Large intestine (tissue), 3 donors: ENCODE results near the gene RCCD1. TPM values are rescaled to one million over a fixed set of nuclear protein-coding genes. Genes with fewer than 3 reads are reported as not detected.
A peak's percentile ranks its signal among the peaks of the same experiment; 100 is the strongest.

ENCODE experiments used
- DNase-seq, 2 donors: peaks; one replicate each; pipeline versions ENCODE4 v3.0.0 to v3.0.0-alpha.2; 2013
- H3K27ac ChIP-seq: one replicate; pipeline ENCODE4 v1.5.1; 2013; ENCODE audit warnings: low read length
- H3K27me3 ChIP-seq: 2 replicates; pipeline ENCODE4 v1.6.1; 2013; ENCODE audit warnings: low read length; ENCODE audit not compliant: control insufficient read depth, insufficient read depth
- H3K36me3 ChIP-seq: 2 replicates; pipeline ENCODE4 v1.6.1; 2013; ENCODE audit warnings: low read length; ENCODE audit not compliant: control insufficient read depth, insufficient read depth
- H3K4me1 ChIP-seq: one replicate; pipeline ENCODE4 v1.6.1; 2013; ENCODE audit warnings: low read length; ENCODE audit not compliant: control insufficient read depth, insufficient read depth
- H3K4me3 ChIP-seq: one replicate; pipeline ENCODE4 v1.5.1; 2013; ENCODE audit warnings: low read length
- H3K9me3 ChIP-seq: one replicate; pipeline ENCODE4 v1.6.1; 2013; ENCODE audit warnings: mild to moderate bottlenecking, low read depth, low read length, moderate library complexity; ENCODE audit not compliant: control insufficient read depth
- WGBS: methylation state at CpG from one replicate; pipeline ENCODE4 v1.1.5; 2013; ENCODE audit warnings: low lambda C conversion rate; ENCODE audit not compliant: insufficient coverage; 5-methylcytosine and 5-hydroxymethylcytosine counted together
- polyA plus RNA-seq: library from polyadenylated mRNA; unstranded; fragments of 120-200 nt; gene quantifications from one replicate; pipeline ENCODE4 v1.2.1, GENCODE V29; 2013

RCCD1 gene
- polyA plus RNA-seq, 1 donor, result 22.9 TPM

DNA sequence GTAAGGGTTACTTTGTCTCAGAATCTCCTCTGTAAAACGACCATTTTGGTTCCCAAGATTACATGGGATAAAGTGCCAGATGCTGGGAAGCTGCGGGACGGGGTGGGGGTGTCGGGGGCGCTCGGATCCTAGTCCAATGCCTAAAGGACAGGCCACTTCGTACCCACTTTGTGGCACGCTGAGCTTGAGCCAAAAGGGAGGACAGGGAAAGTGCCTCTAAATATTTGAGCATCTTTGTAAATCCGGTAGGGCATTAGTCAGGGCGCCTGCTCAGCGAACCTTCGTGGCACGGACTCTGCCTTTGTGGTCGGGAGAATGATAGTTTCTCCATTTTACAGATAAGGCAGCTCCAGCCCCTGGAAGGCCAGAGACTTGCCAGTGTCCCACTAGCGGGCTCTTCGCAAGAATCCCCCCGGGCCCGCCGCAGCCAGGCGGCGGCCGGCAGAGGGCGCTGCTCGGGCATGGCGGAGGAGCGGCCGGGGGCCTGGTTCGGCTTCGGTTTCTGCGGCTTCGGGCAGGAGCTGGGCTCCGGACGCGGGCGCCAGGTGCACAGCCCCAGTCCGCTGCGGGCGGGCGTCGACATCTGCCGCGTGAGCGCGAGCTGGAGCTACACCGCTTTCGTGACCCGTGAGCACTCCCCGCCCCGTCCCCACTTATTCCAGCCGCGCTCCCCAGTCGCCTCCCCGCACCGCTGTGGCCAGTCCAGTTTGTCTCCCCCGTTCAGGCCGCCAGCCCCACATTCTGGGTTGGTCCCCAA is 1.8 kb downstream of the RCCD1 start:
- WGBS, result no CpG with 5 or more reads among the region's 56 CpGs
- peak; percentile 56 to 80 for DNase-seq
- Histone ChIP-seq H3K4me3 (peak overlapping the region; percentile 60), H3K4me1 (peaks cover 15% of the 10 kb centered on the region), H3K27me3 (no peaks in the 10 kb centered on the region), H3K9me3 (no peaks in the 10 kb centered on the region), H3K36me3 (peaks cover 35% of the 10 kb centered on the region), H3K27ac (no peak overlapping the region)

DNA sequence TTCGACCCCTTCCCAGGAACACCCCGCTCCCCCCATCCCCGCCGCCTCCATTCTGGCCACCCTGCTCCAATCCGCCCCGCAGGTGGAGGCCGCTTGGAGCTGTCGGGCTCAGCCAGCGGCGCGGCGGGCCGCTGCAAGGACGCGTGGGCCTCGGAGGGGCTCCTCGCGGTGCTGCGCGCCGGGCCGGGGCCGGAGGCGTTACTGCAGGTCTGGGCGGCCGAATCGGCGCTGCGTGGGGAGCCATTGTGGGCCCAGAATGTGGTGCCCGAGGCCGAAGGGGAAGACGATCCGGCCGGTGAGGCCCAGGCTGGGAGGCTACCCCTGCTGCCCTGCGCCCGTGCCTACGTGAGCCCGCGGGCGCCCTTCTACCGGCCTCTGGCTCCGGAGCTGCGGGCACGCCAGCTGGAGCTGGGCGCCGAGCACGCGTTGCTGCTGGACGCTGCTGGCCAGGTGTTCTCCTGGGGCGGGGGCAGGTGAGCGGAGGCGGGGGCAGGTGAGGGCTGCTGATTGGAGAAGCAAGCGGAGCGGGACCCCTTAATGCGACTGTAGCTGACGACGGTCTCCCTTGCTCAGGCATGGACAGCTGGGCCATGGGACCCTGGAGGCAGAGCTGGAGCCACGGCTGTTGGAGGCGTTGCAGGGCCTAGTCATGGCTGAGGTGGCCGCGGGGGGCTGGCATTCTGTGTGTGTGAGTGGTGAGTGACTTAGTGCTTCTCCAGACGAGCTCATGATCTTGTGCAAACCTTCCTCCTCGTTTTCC is 2.5 kb downstream of the RCCD1 start:
- Histone ChIP-seq H3K36me3 (peaks cover 35% of the 10 kb centered on the region), H3K27me3 (no peaks in the 10 kb centered on the region), H3K4me1 (peaks cover 15% of the 10 kb centered on the region), H3K27ac (no peak overlapping the region), H3K4me3 (peak overlapping the region; percentile 60), H3K9me3 (no peaks in the 10 kb centered on the region)
- WGBS, result no CpG with 5 or more reads among the region's 63 CpGs
- peak in 1 of 2 donors; percentile 66 for DNase-seq

DNA sequence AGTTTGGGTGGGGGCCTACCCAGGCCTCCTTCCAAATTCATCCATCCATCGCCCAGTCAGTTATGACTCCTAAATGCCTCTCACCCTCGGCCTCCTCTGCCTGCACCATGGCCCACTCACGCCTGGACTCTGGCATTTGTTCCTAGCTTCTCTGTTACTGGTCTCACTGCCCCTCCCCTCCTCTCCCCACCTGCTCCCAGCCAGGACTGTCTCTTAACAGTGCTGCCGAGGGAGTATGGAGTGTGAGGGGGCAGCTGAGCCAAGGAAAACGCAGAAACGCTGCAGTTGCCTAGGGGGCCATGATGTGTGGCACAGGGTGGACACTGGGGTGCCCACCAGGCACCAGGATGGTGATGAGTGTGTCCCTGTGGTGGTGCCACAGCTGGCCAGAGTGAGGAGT is 3.1 kb downstream of the RCCD1 start:
- DNase-seq, result no peak

DNA sequence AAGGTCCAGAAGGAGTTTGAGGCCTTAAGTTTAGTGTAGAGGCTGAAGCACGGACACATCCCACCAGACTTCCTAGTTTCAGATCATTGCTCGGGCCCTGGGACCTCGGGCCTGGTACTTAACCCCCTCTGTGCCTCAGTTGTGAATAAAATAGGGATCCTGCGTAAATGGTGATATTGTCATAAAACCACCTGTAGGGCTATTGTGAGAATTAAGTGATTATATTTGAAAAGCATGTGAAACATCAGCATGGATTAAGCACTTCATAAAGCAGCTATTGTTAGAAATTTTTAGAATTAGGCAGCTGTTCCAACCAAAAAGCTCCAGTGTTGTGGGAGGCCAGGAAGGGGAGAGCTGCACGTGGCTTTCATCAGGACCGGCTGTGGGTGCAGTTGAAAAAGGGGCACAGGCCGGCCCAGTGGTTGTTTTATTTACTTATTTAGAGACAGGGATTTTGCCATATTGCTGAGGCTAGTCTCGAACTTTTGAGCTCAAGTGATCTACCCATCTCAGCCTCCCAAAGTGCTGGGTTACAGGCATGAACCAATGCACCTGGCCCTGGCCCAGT is 4.4 kb downstream of the RCCD1 start:
- Histone ChIP-seq H3K36me3 (peaks cover 31% of the 10 kb centered on the region), H3K9me3 (no peaks in the 10 kb centered on the region), H3K27ac (no peak overlapping the region), H3K4me3 (no peak overlapping the region), H3K27me3 (no peaks in the 10 kb centered on the region), H3K4me1 (peaks cover 15% of the 10 kb centered on the region)
- WGBS, result 100% methylated on average over 2 of the region's 8 CpGs
- no peak for DNase-seq

More for the DNA sequence above, 3.1 kb downstream of the RCCD1 start:
- H3K4me3 ChIP-seq, result peak overlapping the region; percentile 60
- H3K27me3 ChIP-seq, result no peaks in the 10 kb centered on the region
- WGBS, result 100% methylated on average over 1 of the region's 6 CpGs
- no peaks in the 10 kb centered on the region for H3K9me3 ChIP-seq
- H3K27ac ChIP-seq, result no peak overlapping the region
- H3K36me3 ChIP-seq, result peaks cover 33% of the 10 kb centered on the region
- peaks cover 15% of the 10 kb centered on the region for H3K4me1 ChIP-seq

DNA sequence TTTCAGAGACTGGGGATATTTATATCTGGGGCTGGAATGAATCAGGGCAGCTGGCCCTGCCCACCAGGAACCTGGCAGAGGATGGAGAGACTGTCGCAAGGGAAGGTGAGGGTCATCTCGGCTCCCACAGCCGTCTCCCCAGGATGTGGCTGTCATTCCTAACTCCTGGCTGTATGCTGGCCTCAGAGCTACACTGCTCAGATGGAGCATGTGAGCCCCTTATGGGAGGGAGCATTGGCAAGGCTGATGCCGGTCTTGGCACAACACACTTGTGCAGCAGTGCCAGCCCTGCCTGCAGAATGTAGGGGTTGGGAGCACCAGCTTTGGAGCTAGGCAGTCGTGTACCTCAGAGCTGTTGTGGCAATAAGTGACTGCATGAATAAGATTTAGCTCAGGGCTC is 5.2 kb downstream of the RCCD1 start:
- DNase-seq, result no peak
- no peak overlapping the region for H3K4me3 ChIP-seq

DNA sequence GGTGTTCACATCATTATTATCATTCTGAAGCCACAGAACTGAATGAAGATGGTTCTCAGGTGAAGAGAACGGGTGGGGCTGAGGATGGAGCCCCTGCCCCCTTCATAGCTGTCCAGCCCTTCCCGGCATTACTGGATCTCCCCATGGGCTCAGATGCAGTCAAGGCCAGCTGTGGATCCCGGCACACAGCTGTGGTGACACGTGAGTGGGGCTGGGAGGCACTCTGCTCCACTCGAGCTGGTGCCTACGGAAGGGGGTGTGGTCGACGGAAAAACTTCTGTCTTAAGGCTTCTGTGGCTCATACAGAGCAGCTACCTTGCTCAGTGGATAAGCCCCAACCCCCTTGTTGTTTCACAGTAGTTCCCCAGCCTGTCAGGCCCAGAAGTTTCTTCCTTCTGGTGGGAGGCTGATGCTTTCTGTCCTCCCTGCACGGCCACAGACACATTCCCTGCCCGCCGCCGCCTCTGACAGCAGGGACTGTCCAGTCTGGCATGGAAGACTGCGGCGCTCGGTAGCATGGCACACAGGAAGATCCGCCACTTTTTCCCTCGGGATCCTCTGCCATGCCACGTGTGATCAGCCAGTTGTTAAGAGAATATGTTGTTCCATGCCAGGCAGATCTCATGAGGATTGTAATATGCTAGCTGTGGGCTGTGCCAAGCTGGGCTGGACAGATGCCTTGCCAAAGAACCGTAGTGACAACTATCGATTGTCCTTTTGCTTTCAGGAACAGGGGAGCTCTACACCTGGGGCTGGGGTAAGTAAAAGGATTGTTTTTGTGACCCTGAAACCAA is 5.8 kb downstream of the RCCD1 start:
- Histone ChIP-seq H3K4me1 (peaks cover 9% of the 10 kb centered on the region), H3K9me3 (no peaks in the 10 kb centered on the region), H3K27ac (no peak overlapping the region), H3K4me3 (no peak overlapping the region), H3K27me3 (no peaks in the 10 kb centered on the region), H3K36me3 (peaks cover 33% of the 10 kb centered on the region)
- DNase-seq, result no peak
- no CpG with 5 or more reads among the region's 20 CpGs for WGBS

More for the DNA sequence above, 5.2 kb downstream of the RCCD1 start:
- peaks cover 13% of the 10 kb centered on the region for H3K4me1 ChIP-seq
- H3K9me3 ChIP-seq, result no peaks in the 10 kb centered on the region
- H3K27ac ChIP-seq, result no peak overlapping the region
- WGBS, result no CpG with 5 or more reads among the region's 5 CpGs
- H3K27me3 ChIP-seq, result no peaks in the 10 kb centered on the region
- H3K36me3 ChIP-seq, result peaks cover 33% of the 10 kb centered on the region

GRCh38 chr15:90962021-90962420 is 7.3 kb downstream of the RCCD1 start:
- Histone ChIP-seq H3K4me3 (no peak overlapping the region), H3K27me3 (no peaks in the 10 kb centered on the region), H3K4me1 (no peaks in the 10 kb centered on the region), H3K27ac (no peak overlapping the region), H3K36me3 (peaks cover 43% of the 10 kb centered on the region), H3K9me3 (no peaks in the 10 kb centered on the region)
- no CpG with 5 or more reads among the region's 4 CpGs for WGBS
- no peak for DNase-seq

DNA sequence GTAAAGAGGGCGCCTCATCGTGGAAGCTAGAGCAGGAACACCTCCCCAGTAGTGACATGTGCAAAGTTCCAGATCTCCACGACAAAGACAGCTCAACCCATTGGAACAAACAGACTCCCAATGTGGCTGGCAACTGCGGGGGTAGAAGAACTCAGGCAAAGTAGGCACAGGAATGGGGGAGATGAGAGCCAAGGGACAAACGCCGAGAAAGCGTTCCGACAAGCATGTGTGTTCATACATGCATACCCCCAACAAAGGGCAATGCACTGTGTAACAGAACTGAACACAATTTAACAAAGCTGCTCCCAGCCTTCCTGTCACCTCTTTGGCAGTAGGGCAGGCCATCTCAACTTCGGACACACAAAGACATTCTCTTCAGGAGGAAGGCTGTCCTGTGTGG is 11.6 kb downstream of the RCCD1 start:
- H3K36me3 ChIP-seq, result peaks cover 62% of the 10 kb centered on the region
- 100% methylated on average over 1 of the region's 9 CpGs for WGBS
- H3K9me3 ChIP-seq, result no peaks in the 10 kb centered on the region
- no peak for DNase-seq
- H3K27me3 ChIP-seq, result no peaks in the 10 kb centered on the region
- H3K4me1 ChIP-seq, result no peaks in the 10 kb centered on the region
- no peak overlapping the region for H3K4me3 ChIP-seq
- no peak overlapping the region for H3K27ac ChIP-seq

GRCh38 chr15:90967206-90967605 is 12.5 kb downstream of the RCCD1 start:
- no peaks in the 10 kb centered on the region for H3K4me1 ChIP-seq
- H3K27me3 ChIP-seq, result no peaks in the 10 kb centered on the region
- WGBS, result 93% methylated on average over 2 of the region's 5 CpGs
- no peak for DNase-seq
- no peak overlapping the region for H3K27ac ChIP-seq
- H3K9me3 ChIP-seq, result no peaks in the 10 kb centered on the region
- no peak overlapping the region for H3K4me3 ChIP-seq
- peaks cover 53% of the 10 kb centered on the region for H3K36me3 ChIP-seq

GRCh38 chr15:90968434-90968833 is 13.8 kb downstream of the RCCD1 start:
- H3K36me3 ChIP-seq, result peaks cover 52% of the 10 kb centered on the region
- no peak for DNase-seq
- no peak overlapping the region for H3K27ac ChIP-seq
- H3K4me1 ChIP-seq, result no peaks in the 10 kb centered on the region
- no peaks in the 10 kb centered on the region for H3K9me3 ChIP-seq
- no peak overlapping the region for H3K4me3 ChIP-seq
- no peaks in the 10 kb centered on the region for H3K27me3 ChIP-seq
- WGBS, result no CpG with 5 or more reads among the region's 1 CpG
